Stimulated activated CD8-positive, alpha-beta memory T cell treated with anti-CD3 and anti-CD28 coated beads, Interleukin-15, amount 100 ng/mL, for 1 hour (primary cell): Measurements from ENCODE around the gene HEY2.
"Not testable (repeated sequence)": the region's sequence is repeated elsewhere in the genome, so short reads cannot be mapped to it uniquely, and the experiment has no call there.

Experiments used
- DNase-seq: peaks from one replicate; pipeline ENCODE4 v3.0.0-alpha.2; 2020; ENCODE audit warnings: low read depth

Gene HEY2

DNA sequence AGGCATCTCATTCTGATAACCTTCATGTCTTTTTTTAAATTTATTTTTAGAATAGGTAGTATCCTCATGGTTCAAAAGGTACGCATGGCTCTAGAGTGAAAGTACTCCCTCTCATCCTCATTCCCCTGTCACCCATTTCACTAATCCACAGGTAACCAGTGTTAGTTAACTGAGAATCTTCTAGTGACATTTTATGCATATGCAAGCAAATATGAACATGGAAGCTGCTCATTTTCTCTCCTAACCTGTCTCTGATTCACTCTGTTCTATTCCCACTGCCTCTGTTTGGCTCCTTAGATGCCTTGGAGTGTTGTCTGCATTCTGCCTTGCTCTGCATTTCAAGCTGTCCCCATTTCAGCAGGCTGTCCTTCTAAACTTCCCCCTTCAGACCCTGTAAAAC, 45.9 kb downstream of the HEY2 start:
- DNase-seq: no peak

DNA sequence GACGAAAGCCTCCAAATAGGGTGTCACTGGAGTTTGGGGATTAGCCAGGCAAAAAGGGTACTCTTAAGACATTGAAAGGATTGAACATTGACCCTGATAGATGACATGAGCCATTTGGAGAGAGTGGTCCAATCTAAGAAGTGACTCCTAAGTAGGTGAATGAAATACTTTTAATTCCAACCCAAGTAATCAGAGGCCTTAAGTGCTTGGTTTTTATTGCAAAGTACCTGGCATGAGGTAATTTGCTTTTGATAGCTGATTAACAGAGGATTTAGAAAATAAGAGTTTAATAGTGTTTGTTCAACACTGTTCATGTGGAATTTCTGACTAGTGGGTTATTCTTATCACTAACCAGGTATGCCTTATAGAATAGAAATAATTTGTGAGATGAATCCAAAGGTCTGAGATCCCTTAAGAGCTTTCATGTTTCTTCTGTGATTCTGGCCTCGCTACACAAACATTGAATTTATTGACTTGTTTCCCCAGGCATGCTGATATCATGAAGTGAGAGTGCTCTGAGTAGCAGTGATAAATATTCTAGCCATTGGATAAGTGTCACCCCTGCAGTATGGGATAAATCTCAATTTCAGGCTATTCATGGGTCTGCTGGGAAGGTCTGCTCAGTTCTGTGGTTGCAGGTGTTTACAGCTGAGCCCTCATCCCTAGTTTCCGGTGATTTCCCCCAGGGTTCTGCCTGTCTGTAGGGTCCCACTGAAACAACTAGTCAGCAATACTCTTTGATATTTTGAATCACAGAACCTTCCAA, 47.9 kb downstream of the HEY2 start:
- no peak for DNase-seq

DNA sequence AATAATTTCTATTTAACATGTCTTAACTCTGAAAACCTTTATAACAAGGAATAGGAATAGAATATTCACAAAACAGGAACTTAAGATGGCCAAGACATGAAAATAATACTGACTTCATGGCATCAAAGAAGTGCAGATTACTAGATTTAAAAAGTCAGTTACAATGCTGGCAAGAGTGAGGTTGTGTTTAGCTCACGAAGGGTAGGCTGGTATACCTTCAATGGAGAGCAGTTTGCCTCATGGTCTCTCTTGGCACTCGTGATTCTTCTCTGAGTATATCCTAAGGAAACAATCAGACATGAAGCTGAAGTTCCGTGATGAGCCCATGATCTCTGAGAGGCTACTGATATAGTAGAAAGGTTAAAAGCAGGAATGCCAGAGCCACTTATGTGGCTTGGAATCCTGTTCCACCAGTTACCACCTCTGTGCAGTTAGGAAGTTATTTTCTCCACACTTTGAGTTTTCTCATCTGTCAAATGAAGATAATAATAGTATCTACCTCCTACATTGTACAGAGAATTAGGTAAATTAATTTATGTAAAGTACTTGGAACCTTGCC, 48.5 kb downstream of the HEY2 start:
- no peak for DNase-seq

DNA sequence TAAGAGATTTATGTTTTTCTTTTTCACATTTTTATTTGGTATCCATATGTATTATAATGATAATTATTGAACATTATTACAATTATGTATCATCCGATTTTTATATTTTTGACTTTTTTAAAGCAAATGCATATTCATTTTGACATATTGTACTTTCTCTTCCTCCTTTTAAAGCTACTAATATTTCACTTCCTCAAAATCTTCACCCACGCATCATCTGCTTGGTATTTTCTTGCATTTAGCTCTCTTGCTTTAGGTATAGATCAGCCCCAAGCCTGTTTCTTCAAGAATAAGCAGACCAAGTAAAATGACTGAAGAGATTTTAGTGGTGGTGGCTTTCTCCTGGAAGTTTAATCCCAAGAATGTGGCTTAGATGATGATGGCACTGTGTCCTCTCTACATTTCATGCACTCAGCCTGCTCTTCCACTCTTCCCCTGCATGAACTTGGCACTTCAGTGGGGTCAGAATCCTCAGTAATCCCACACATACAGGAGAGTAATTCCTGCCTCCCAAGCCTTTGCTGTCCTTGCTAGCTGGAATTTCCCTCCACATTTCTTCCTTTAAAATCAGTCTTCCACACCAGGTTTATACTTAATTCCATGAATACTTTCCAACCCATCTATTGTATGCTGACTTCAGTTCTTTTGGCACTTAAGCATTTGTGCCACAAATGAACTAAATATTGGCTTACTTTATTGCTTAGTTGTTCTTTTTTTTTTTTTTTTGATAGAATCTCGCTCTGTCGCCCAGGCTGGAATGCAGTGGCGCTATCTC, 49.5 kb downstream of the HEY2 start:
- no peak for DNase-seq

DNA sequence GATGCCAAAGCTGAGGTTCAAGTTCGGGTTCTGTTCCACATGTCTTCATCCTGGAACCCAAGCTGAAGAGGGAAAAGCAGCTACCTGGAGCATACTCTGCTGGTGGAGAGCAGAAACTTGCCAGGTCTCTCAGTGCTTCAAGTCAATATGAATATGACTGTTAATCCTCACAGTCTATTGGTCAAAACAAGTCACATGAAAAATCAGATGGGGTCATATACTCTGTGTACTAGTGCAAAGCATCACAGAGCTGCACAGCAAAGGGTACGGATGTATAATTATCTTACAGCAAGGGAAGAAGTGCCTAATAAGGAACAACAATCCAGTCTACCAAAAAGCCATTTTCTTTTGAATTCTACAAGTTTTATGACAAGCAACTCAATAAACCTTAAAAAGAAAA, 53.0 kb downstream of the HEY2 start:
- no peak for DNase-seq

DNA sequence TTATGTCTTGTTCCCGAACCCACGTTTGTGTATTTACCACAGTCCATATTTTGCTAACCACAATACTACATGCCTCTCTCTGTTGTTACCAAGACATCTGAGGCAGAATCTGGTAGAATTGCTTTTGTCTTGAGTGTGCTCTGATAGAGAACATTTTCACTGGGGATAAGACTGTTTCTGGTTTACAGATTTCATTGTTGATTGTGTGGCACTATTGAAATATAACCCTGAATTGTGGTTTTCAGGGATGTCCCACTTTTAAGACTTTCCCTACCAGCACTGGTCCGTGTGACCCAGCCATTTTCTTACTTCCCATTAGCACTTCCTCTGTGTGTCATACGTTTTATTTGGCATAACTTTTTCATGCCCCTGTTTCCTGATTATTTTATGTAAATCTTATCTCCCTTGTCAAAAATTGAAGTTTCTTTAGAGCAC, 53.5 kb downstream of the HEY2 start:
- no peak for DNase-seq

DNA sequence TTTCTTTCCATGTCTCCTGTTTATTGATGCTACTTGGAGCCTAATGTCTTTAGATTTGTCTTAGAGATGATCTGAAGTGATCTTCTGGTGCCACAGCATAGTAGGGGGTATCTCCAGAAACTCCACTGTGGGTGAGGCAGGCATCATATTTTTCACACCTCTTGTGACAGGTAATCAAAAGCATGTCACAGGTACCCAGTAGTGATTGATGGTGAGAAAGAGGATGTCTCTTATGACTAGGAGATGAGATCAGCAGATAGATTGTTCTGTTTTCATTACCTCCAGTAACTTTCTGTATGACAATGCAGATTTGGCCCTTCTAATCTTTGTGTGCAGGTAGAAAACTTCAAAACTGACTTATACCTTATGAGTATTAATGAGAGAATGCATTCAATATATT, 54.8 kb downstream of the HEY2 start:
- no peak for DNase-seq

DNA sequence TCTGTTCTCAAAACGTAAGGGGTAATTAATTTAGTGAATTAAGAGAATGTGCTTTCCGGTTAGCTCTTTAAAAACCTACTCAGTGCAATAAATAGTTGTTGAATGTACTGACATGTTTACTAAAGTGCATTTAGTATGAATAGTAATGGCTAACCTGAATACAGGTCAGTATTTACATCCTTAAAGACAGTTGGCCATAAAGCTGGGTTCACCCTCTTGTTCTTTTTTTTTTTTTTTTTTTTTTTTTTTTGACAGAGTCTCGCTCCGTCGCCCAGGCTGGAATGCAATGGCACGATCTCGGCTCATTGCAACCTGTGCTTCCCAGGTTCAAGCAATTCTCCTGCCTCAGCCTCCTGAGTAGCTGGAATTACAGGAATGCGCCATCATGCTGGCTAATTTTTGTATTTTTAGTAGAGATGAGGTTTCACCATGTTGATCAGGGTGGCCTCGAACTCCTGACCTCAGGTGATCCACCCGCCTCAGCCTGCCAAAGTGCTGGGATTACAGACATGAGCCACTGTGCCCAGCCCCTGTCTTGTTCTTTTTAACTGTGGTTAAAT, 55.5 kb downstream of the HEY2 start:
- not testable (repeated sequence) for DNase-seq

DNA sequence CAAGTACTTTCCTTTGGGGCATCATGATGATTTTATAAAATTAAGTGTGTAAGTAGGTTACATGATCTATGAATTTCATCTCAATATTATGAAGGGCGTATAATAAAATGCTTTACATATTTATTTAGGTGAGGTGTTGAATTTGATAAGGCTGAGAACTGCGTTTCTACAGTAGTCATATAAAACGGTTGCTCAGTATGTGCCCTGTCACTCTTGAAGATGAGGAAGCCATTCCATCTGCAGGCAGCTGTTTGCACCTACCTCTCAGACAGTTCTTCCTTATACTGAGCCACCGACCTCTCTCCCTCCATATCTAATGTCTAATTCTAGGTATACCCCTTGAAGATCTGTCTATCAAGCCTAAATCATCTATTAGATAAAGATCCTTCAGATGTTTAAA, 57.4 kb downstream of the HEY2 start:
- DNase-seq: no peak

DNA sequence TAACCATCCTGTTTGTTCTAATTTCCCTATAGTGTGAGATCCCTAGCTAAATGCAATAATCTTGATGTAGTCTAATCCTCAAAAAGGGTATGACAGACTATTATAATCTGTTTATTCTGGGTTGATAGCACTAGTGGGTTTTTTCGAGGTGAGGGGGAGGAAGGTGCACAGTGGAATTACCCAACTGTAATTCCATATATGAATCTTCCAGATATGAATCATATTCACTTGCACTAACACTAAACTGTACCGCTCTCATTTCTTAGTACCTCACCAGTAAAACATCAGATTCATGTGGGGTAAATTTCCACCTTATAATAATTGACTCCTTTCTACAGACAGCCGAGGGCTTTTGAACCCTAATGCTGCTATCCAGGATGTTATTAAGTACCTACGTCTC, 57.9 kb downstream of the HEY2 start:
- no peak for DNase-seq

DNA sequence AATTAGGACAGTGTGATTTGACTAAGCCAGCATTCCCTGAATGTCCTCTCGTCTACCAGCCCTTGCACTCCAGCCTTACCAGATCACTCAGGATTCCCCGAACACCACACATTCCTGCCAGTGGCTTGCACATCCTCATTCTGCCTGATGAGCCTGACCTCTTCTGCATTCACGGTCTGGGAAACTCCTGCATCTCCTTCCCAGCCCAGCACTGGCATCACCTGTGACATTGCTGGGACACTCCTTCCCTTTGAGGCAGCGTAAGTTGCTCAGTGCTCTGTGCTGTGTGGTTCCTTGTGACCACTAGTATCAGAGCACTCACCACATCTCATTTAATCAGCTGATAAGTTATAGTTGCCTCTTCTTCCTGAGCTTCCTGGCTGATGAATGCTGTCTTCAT, 58.6 kb downstream of the HEY2 start:
- no peak for DNase-seq

DNA sequence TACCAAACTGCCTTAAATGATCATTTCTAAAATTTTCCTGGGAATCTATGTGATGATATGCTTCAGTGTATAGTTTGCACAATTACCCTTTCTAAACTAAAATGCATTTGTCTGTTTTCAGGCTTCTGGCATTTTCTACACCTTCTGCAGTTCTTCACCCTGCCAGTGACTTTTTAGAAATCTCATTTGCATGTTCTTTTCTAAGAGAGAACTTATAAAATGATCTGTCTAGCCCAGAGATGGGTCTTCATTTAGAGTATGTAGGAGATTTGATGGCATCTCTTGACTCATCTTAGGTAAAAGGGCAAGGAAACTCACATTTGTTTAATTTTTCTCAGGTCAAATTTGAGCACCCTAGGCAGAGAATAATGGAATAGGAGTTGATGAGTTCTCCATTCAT, 59.2 kb downstream of the HEY2 start:
- no peak for DNase-seq

DNA sequence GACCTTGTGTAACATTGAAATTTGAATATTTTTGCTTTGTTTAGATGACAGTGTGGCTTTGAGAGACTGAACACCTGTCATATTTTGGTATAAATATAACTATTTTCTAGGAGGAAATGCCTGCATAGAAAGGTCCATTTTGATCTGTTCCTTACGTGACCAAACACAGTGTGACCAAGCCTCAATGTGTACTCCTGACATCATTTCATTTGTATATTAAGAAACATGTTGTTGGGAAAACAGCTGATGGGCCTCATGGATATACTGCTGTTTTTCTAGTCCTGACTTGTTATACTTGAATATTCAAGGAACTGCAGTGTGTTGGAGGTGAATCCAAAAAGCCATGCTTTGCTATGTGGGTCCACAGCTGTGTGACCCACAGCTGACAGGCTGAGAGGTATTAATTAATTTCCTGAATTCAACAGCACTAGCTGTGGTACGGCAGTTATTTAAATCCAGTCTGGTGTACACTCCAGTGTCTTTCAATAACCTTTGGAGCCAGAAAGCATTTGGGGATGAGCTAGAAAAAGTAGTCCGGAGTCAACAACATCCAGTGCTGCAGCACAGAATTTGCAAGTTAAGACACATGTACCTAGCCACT, 60.2 kb downstream of the HEY2 start:
- DNase-seq: no peak

DNA sequence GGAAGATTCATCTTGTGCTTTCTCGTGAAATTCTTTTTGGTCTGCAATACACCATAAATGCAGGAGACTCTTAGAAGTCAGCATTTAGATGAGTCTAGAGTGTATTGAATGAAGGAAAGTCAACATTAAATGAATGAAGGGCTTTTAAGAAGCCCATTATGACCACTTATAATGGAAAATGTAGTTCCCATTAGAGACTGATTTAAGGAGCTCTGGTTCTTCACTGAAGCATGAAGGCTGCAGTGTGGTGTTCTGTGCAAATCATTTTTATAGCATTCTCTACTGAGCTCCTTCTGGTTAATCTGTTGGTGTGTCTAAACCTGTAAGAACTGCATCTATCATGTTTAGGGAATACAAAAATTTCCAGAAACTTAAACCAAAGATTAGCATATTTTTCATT, 61.0 kb downstream of the HEY2 start:
- DNase-seq: no peak
